Activated CD4-positive, alpha-beta T cell treated with anti-CD3 and anti-CD28 coated beads, Interleukin-2, Interleukin-6, amounts not matched to agents 100 ng/mL and 50 ng/mL, durations not matched to agents 16 hours and 8 hours (primary cell): ENCODE results near the gene CNPY1.
"Not testable (repeated sequence)": the region's sequence is repeated elsewhere in the genome, so short reads cannot be mapped to it uniquely, and the experiment has no call there.

Experiments used
- DNase-seq: peaks from one replicate; pipeline ENCODE4 v3.0.0-alpha.2; 2020

Gene CNPY1

GRCh38 chr7:155546449-155546848 is at the start of gene CNPY1:
Gene CNPY1, minus strand, starts transcription at chr7:155546559. Its CDS starts 630 bp downstream, at chr7:155545929.
- not testable (repeated sequence) for DNase-seq

GRCh38 chr7:155594961-155595366 is 48.6 kb upstream of the CNPY1 start:
- DNase-seq: no peak

- no peak for DNase-seq
These were observed 47.9 kb upstream of the CNPY1 start for GRCh38 chr7:155594163-155594732.

- no peak for DNase-seq
These were observed 47.3 kb upstream of the CNPY1 start for GRCh38 chr7:155593461-155594162.

GRCh38 chr7:155591055-155591775 is 44.9 kb upstream of the CNPY1 start:
- peak; percentile 33 for DNase-seq

GRCh38 chr7:155590215-155591018 is 44.1 kb upstream of the CNPY1 start:
- DNase-seq: peak; percentile 19

GRCh38 chr7:155589001-155589980 is 42.9 kb upstream of the CNPY1 start:
- DNase-seq: no peak

GRCh38 chr7:155588468-155588998 is 42.2 kb upstream of the CNPY1 start:
- no peak for DNase-seq

GRCh38 chr7:155587486-155587885 is 41.1 kb upstream of the CNPY1 start:
- DNase-seq: no peak

GRCh38 chr7:155586843-155587440 is 40.6 kb upstream of the CNPY1 start:
- no peak for DNase-seq

- no peak for DNase-seq
These were observed 39.6 kb upstream of the CNPY1 start for GRCh38 chr7:155585951-155586350.

- no peak for DNase-seq
These were observed 39.2 kb upstream of the CNPY1 start for GRCh38 chr7:155585532-155585895.

- no peak for DNase-seq
These were observed 38.6 kb upstream of the CNPY1 start for GRCh38 chr7:155584763-155585531.

- no peak for DNase-seq
These were observed 37.9 kb upstream of the CNPY1 start for GRCh38 chr7:155584261-155584660.

- no peak for DNase-seq
These were observed 37.3 kb upstream of the CNPY1 start for GRCh38 chr7:155583636-155584035.

- no peak for DNase-seq
These were observed 35.6 kb upstream of the CNPY1 start for GRCh38 chr7:155581954-155582353.

- DNase-seq: no peak
These were observed 34.9 kb upstream of the CNPY1 start for GRCh38 chr7:155581107-155581830.

- DNase-seq: peak; percentile 41
These were observed 34.0 kb upstream of the CNPY1 start for GRCh38 chr7:155580367-155580766.

GRCh38 chr7:155579565-155579964 is 33.2 kb upstream of the CNPY1 start:
- DNase-seq: no peak

- DNase-seq: no peak
These were observed 31.7 kb upstream of the CNPY1 start for GRCh38 chr7:155578016-155578415.
